Erythroblast (primary cell): ENCODE data around the gene TSC22D2.
A peak's percentile ranks its signal among the peaks of the same experiment; 100 is the strongest.
"Not testable (repeated sequence)": the region's sequence is repeated elsewhere in the genome, so short reads cannot be mapped to it uniquely, and the experiment has no call there.

ENCODE experiments used
- DNase-seq, 2 experiments: peaks; one replicate each; lab custom pipeline; 2025; lab: John Stamatoyannopoulos, UW
- GATA1 ChIP-seq: IDR thresholded peaks from 2 replicates; pipeline ENCODE4 v1.6.1; 2011; ENCODE audit warnings: low read depth, mild to moderate bottlenecking, control low read depth, low read length, moderate library complexity
- POLR2A ChIP-seq: IDR thresholded peaks from 2 replicates; pipeline ENCODE4 v1.6.1; 2011; ENCODE audit warnings: mild to moderate bottlenecking, low read length

Gene TSC22D2

GRCh38 chr3:150460484-150460883, 52.4 kb downstream of the TSC22D2 start:
- no peak for TF ChIP-seq POLR2A
- no peak for TF ChIP-seq GATA1

GRCh38 chr3:150461399-150461798, 53.3 kb downstream of the TSC22D2 start:
- no peak for TF ChIP-seq GATA1
- TF ChIP-seq POLR2A: no peak

More at GRCh38 chr3:150460484-150460883, 52.4 kb downstream of the TSC22D2 start:
- DNase-seq: no peak

DNA sequence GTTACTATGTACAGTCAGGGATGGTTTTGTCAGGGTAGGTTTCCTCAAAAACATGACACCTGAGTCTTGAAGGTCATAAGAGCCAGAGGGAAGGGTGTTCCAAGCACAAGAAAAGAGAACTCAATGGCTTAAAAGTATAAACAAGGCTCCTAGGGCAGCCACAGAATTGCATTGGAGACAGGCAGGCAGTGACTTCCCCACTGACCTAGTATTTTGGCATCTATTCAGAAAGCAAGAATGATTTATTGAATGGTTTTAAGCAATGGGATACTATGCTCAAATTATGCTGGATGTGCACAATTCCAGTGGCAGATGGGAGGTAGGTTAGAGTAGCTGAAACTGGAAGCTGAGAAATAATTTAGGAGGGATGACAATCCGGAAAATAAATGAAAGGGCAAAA, 54.0 kb downstream of the TSC22D2 start:
- TF ChIP-seq GATA1 (no peak), POLR2A (no peak)
- no peak for DNase-seq

More at GRCh38 chr3:150461399-150461798, 53.3 kb downstream of the TSC22D2 start:
- DNase-seq: no peak

DNA sequence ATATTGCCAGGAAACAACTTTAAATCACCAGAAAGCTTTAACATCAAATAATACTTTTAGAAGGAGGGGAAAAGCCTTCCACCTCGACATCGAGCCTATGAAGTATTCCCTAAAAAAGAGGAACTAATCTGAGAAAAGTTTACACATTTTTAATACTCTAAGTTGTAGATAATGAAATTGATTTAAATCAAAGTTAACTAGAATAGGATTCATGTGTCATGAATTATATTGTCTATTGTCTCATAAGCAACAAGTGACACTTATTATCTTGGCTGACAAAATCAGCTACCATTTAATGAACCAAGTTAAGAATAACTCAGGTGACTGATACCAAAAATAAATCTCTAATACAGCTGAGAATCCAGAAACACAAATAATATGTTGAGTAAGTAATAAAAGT, 56.6 kb downstream of the TSC22D2 start:
- DNase-seq: no peak
- TF ChIP-seq POLR2A (no peak), GATA1 (no peak)

DNA sequence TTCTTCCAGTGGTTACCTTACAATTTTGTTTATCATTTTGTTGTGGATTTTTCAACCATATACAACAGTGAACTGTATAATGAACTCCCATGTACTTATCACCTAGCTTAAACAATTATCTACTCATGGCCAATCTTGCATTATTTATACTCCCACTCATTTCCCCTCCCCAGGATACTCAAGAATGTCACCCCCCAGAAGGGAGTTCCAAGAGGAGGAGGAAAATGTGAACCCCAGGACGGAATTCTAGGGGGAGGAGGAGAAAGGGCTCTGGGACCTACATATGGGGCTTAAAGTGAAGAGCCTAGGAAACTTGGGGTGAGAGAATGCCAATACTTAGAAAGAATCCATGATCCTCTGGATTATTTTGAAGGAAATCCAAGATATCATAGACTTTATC, 59.3 kb downstream of the TSC22D2 start:
- no peak for DNase-seq
- TF ChIP-seq POLR2A (no peak), GATA1 (no peak)

DNA sequence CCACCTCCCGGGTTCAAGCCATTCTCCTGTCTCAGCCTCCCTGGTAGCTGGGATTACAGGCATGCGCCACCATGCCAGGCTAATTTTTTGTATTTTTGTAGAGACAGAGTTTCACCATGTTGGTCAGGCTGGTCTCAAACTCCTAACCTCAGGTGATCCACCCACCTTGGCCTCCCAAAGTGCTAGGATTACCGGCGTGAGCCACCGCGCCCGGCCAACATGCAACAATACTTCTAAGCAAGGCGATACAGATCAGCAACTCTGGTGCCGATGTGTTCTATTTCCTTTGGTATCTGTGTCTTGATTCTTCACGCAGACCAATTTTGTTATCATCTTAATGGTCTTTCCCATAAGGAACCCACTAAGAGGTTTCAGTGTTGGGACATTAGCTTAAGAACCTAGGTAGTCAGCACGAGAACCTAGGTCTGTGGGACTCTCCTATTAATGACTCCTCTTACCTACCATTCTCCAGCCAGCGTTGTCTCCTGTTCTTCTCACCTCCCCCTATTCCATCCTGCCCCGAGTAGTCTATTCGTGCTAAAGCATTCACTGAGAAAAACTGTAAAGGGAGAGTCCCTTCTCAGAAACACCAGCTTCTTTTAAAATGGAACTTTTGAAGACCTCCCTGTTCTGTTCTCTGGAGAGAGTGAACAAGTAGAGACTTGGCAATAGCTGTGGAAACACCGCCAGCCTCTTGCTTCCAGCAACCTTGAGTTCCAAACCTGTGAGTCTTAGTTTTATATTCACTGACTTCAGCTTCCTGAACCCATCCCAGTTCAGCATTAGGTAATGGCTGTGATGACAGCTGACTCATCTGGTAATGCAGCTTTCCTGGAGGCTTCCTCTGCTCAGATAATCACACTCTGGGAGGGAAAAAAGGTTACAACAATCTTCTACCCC, 61.2 kb downstream of the TSC22D2 start:
- DNase-seq: peak in 1 of 2 experiments; percentile 50
- TF ChIP-seq GATA1 (no peak), POLR2A (no peak)

- no peak for DNase-seq
- TF ChIP-seq GATA1 (no peak), POLR2A (no peak)
Observed at GRCh38 chr3:150469931-150470740, 62.0 kb downstream of the TSC22D2 start.

DNA sequence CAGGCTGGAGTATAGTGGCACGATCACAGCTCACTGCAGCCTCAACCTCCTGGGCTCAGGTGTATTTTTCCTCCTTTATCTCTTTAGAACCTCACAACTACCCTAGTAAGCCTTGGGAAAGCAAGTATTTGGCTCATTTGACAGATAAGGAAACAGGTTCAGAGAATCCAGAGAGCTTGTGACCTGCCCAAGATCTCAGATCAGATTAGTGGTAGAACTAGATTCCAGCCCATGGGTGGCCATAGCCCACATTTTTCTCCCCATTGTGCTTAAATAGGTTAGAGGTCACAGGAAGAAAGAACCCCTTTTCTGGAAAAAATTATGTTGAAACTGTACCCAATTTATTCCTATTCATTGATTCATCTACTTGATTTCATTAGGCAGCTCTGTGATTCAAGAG, 64.3 kb downstream of the TSC22D2 start:
- DNase-seq: peak in 1 of 2 experiments; percentile 20
- TF ChIP-seq POLR2A (no peak), GATA1 (no peak)

DNA sequence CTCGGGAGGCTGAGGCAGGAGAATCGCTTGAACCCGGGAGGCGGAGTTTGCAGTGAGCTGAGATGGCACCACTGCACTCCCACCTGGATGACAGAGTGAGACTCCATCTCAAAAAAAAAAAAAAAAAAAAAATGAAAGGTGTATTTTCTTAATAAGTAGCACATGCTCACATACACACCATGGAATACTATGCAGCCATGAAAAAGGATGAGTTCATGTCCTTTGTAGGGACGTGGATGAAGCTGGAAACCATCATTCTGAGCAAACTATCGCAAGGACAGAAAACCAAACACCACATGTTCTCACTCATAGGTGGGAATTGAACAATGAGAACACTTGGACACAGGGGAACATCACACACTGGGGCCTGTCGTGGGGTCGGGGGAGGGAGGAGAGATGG, 65.1 kb downstream of the TSC22D2 start:
- DNase-seq: not testable (repeated sequence)

GRCh38 chr3:150479370-150479769, 71.3 kb downstream of the TSC22D2 start:
- TF ChIP-seq GATA1: no peak
- TF ChIP-seq POLR2A: no peak
- DNase-seq: no peak

DNA sequence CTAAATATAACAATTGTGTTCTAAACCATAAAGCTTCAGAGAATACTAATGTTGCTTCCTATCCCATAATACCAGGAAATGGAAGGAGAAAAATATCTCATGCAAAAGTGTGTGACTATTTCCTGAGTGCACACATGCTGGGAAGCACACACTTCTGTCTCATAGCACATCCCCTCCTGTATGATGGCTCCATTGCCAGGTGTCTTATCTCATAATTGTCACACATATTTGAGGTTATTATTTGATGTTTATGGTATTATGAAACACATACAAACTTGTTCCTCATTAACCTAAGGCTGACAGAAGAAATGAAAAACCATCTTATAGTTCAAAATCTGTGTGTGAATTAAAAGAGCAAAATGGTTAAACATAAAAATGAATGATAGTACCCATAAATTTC, 72.8 kb downstream of the TSC22D2 start:
- DNase-seq: no peak
- no peak for TF ChIP-seq POLR2A
- no peak for TF ChIP-seq GATA1

DNA sequence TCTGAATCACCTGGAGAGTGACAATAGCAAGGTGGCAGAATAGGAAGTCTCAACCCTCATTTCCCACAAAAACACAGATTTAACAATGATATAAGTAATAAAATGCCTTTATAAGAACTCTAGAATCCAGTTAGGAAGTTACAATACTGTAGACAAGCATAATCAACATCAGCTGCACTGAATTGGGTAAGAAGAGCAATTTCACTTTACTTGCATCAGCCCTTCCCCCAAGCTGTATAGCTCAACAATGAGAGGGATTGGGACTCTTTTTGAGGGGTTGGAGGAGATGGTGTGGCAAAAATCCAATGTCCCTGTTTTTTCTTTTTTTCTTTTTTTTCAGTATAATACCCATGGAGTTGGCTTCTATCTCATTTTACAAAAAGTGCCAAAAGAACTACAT, 75.1 kb downstream of the TSC22D2 start:
- DNase-seq: peak; percentile 28 to 78

DNA sequence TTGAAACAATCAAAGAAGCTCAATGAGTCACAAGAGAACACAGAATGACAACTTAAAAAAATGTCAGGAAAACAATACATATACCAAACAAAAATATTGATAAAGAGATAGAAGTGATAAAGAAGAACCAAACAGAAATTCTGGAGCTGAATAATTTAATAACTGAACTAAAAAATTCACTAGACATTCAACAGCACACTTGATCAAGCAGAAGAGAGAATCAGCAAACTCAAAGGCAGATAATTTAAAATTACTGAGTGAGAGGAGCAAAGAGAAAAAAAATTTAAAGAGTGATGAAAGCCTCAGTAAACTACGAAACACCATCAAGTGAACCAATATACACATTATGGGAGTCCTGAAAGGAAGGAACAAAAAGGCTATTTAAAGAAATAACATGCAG, 76.3 kb downstream of the TSC22D2 start:
- TF ChIP-seq POLR2A: no peak
- TF ChIP-seq GATA1: no peak
- DNase-seq: no peak

More for the DNA sequence above, 75.1 kb downstream of the TSC22D2 start:
- no peak for TF ChIP-seq POLR2A
- TF ChIP-seq GATA1: no peak

DNA sequence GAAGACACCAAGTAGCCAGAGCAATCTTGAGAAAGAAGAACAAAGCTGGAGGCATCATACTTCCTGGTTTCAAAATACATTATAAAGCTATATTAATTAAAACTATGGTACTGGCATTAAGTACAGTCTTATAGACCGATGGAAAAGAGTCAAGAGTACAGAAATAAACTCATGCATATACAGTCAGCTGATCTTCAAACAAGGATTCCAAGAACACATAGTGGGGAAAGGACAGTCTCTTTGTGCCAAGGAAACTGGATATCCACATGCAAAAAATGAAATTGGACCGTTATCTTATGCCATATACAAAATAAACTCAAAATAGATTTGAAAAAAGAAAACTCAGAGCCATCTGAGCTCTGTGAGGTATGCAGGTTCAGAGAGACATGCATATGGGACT, 80.8 kb downstream of the TSC22D2 start:
- no peak for DNase-seq
- TF ChIP-seq POLR2A: no peak
- TF ChIP-seq GATA1: no peak
